NCI-H1048 (cell line): Measurements from ENCODE around the gene RESF1.
A peak's percentile ranks its signal among the peaks of the same experiment; 100 is the strongest.
"Not testable (repeated sequence)": the region's sequence is repeated elsewhere in the genome, so short reads cannot be mapped to it uniquely, and the experiment has no call there.

Experiments used
- DNase-seq: peaks from one replicate; lab custom pipeline; 2025; lab: John Stamatoyannopoulos, UW

The RESF1 gene, protein sequence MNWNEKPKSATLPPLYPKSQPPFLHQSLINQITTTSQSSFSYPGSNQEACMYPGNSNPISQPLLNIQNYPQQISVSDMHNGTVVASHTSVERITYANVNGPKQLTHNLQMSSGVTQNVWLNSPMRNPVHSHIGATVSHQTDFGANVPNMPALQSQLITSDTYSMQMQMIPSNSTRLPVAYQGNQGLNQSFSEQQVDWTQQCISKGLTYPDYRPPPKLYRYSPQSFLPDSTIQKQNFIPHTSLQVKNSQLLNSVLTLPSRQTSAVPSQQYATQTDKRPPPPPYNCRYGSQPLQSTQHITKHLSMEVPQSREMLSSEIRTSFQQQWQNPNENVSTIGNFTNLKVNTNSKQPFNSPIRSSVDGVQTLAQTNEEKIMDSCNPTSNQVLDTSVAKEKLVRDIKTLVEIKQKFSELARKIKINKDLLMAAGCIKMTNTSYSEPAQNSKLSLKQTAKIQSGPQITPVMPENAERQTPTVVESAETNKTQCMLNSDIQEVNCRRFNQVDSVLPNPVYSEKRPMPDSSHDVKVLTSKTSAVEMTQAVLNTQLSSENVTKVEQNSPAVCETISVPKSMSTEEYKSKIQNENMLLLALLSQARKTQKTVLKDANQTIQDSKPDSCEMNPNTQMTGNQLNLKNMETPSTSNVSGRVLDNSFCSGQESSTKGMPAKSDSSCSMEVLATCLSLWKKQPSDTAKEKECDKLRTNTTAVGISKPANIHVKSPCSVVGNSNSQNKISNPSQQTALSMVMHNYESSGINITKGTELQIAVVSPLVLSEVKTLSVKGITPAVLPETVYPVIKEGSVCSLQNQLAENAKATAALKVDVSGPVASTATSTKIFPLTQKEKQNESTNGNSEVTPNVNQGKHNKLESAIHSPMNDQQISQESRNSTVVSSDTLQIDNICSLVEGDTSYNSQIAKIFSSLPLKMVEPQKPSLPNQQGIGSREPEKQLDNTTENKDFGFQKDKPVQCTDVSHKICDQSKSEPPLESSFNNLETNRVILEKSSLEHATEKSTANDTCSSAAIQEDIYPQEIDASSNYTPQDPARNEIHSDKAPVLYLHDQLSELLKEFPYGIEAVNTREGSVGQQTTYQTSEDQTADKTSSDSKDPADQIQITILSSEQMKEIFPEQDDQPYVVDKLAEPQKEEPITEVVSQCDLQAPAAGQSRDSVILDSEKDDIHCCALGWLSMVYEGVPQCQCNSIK (N-terminal part only)

DNA sequence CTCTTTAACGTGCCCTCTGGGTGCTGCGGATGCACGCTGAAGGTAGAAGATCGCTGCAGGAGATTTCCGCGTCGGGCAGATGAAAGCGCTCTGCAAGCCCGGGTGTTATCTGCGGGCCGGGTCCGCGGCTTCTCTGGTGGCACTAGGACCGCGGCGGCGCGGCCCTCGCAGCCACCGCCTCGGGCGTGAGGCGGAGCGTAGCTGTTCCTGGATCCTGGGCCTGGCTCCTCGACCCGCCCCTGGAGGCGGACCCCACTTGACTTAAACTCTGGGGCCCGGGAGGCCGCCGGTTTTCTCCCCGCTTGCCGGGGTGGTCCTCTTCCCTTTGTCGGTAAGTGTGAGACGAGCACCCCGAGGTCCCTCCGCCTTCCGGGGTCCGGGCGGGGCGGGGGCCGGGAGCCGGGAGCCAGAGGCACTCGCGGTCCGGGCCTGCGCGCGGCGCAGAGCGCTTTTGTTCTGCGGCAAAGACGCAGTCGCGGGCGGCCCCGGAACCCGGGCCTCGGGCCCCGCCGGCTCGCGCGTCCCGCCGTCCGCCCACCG, at the start of gene RESF1:
TSS of gene RESF1 (plus strand) at position 255 of the 540 bp plus-strand sequence. CDS start 21,541 bp downstream, outside the sequence.
- DNase-seq = peak; percentile 58

DNA sequence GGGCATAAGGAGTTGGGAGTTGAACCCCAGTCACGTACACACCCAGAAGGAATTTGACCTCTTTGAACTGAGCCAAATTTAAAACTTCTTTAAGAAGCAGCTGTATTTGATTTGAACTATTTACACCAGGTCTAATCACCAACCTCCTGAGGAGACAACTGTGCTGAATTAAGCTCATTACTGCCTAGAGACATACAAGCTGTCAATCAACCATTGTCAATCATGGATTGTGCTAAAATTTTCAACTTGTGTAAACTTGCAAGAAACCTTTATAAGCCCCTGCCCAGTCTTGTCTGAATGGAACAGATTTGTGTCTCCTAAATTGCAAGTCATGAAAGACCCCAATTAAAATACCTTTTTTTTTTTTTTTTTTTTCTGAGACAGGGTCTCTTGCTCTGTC, 44.3 kb upstream of the RESF1 start:
- no peak for DNase-seq

DNA sequence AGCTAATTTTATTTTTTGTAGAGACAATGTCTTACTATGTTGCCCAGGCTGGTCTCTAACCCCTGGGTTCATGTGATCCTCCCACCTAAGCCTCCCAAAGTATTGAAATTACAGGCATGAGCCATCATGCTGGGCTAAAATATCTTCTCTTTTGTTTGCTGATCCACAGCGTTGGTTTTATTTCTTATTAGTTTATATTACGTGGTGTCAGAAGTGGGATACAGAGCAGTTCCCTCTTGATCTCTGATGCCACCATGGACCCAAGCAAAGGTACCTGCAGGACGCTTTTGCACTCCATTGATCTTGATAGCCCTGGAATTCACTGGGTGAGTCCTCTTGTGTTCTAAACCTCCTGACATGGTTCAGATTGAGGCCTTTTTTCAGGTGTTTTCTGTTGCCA, 43.8 kb upstream of the RESF1 start:
- DNase-seq = no peak

DNA sequence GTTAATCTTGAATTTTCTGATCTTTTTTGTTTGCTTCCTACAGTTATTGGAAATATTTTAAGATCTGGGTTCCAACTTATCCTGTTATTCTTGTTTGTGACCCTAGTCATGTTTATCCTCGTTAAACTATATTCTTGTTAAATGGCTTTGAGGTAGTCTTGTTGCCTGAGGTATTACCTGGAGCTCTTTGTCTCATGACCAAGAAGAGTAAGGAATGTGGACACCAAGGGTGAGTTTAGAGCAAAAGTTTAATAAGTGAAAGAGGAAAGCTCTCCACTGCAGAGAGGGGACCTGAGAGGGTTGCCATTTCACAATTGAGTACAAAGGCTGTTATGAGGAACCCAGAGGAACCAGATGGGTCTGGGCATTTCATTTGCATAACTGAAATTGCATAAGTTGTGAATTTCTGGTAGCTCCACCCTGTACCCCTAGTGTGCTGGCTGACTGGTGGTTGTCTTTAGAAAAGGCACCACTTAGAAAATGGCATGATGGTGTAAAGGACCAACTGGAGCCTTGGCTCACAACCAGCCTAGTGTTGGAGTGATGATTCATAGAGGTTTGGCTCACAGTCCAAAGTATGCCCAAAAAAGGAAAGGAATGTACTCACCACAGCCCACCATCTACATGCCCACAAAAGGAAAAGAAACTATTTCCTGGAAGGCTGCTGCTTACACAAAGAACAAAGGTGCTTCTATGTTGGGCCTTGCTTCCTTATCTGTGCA, 36.7 kb upstream of the RESF1 start:
- DNase-seq = no peak

DNA sequence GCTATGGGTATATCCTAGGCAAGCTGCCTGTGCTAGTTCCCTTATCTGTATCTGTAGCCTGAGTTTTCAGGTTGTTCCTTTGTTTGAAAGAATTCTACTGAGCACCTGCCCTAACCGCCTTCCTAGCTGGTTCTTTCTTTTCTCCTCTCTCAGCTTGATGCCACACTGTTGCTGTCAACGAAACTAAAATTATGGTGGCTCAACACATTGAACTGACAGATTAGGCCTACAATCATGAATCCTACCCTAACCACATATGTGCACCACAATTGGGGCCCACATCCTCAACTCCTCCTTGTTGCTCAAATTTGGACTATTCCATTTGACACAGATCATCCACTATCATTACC, 36.2 kb upstream of the RESF1 start:
- DNase-seq = no peak

DNA sequence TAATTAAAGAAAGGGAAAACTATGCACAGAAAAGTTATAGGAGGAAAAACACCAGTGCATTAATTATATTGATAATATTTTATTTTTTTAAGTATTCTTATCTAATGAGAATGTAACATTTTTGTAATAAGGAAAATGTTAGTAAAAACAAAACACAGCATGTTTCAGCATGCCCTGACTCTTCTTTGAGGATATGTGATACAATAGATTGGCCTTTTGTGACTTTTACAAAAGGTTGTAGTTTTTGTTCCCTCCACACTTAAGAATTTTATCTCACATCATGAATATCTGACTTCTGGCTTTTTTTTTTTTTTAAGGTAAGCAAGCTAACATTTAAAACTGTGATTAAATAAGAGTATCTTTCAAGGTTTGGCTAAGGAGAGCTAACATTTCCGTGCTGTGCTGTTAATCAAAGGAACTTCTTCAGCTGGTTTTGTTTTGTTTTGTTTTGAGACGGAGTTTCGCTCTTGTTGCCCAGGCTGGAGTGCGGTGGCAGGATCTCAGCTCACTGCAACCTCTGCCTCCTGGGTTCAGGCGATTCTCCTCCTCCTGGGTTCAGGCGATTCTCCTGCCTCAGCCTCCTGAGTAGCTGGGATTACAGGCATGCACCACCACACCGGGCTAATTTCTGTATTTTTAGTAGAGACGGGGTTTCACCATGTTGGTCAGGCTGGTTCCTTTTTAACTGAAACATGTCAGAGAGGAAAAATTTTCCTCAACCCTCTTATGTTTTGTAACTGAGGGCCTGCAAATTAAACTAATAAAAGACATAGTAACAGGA, 30.8 kb upstream of the RESF1 start:
- no peak for DNase-seq

DNA sequence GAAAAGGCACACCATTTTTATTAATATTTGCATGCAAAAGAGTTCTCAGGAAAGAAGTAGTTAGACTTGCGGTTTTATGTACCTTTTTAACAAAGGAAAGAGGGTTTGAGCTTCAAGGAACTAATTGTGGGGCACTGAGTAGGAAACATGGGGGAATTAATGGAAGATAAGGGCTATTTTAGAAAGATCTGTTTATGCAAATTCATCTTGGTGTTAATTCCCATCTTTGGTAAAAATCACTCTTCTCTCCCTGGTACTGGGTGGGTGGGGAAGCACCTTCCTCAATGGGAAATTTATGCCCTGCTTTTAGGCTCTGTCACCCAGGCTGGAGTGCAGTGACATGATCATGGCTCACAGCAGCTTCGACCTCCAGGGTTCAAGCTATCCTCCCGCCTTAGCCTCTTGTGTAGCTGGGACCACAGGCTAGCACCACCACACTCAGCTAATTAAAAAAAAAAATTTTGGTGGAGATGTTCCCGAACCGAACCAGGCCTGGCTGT, 30.1 kb upstream of the RESF1 start:
- DNase-seq = no peak

DNA sequence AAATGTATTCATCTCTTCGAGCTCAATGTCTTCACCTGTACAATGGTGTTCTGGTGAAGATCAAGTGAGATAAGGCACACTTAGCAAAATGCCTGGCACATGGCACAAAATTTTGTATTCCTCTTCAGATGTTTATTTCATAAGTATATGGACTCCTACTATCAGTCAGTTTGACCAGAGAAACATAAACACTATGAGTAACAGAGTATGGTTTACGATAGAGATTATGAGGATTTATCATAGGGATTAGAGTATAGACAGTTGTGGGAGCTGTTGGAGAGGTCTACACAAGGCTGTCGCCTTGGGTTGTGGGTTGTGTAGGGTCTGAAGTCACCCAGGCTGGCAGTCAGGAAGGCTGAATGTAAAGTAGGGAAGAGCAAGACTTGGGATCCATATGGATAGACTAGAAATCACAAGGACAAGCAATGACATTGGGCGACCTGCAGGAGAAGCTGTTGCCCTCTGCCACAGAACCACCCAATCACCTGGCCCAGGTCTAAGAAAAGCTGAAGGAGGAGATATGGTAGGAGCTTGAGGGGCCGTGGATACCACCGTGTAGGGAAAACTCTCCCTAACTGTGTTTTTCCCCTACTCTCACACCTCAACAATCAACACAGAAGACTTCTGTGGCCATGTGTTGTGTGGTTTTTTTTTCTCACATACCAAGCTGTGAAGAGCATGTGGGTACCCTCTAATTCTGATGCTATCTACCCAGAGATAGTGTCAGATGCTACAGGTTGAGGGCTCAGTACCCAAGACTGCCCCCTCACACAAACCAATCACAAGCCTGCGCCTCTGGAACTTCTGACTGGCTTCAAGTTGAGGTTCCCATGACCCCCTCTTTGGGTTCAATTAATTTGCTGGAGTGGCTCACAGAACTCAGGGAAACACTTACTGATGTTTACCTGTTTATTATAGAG, 27.2 kb upstream of the RESF1 start:
- DNase-seq = no peak

DNA sequence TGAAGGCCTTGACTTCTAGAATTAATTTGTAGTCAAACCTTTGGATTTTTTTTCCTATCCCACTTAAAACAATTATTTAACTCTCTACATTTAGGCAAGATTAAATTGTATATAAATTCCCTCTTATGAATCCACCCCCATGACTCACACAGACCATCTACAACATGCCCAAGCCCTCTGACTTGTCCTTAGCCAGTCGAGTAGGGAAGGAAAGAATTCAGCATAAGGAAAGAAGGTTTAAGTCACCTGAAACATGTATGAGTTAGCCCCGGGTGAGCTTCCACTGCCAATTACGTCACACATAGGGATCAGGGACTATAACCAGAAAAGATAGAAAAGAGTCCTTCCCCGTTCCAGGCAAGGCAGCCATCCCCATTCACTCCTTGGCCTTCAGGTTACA, 14.9 kb upstream of the RESF1 start:
- DNase-seq = no peak

DNA sequence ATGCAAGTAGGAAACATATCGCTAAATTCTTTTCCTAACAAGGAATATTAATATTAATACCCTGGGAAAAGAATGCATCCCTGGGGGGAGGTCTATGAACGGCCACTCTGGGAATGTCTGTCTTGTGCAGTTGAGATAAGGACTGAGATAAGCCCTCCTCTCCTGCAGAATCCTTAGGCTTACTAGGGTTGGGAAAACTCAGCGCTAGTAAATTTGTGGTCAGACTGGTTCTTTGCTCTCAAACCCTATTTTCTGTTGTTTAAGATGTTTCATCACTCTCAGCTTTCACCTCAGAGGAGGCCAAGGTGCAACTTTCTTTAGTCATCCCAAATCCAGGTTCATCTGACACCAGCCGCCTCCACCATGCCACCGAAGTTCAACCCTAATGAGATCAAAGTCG, 11.2 kb upstream of the RESF1 start:
- no peak for DNase-seq

DNA sequence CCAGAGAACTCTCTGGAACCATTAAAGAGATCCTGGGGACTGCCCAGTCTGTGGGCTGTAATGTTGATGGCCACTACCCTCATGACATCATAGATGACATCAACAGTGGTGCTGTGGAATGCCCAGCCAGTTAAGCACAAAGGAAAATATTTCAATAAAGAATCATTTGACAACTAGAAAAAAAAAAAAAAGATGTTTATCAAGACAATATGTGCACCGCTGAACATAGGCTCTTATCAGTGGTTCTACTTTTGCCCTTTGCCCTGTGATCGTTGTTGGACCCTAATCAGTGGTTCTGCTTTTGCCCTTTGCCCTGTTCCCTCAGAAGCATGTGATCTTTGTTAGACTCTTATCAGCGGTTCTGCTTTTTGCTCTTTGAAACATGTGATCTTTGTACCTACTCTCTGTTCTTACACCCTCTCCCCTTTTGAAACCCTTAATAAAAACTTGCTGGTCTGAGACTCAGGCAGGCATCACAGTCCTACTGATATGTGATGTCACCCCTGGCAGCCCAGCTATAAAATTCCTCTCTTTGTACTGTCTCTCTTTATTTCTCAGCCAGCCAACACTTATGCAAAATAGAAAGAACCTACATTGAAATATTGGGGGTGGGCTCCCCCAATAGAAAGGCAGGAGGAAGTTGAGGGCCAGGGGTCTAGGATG, 10.4 kb upstream of the RESF1 start:
- DNase-seq = not testable (repeated sequence)

DNA sequence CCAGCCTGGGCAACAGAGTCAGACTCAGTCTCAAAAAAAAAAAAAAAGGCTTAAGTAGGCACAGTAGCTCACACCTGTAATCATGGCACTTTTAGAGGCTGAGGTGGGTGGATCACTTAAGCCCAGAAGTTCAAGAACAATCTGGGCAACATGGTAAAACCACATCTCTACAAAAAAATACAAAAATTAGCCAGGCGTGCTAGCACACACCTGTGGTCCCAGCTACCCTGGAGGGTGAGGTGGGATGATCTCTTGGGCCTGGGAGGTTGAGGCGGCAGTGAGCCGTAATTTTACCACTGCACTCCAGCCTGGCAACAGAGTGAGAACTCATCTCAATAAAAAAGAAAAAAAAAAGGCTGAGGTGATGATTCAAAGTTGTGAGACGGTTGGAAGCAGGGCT, 9.1 kb upstream of the RESF1 start:
- no peak for DNase-seq

DNA sequence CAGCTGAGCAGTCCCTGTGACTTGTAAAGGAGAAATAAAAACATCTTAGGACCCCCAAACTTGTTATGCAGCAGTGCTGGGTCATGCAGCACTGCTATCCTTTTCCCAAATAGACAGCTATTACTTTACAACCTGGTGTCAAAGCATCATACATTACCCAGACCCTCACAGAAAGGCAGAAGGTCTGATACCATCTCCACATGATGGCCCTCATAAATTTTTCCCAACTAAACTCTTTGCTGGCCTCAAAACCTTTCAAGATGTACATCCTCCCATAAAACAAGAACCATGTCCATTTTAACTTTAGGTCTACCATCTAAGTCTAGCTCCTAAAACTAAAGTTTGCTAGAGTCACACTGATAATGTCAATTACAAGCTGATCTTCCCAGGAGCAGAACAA, 8.7 kb upstream of the RESF1 start:
- no peak for DNase-seq

DNA sequence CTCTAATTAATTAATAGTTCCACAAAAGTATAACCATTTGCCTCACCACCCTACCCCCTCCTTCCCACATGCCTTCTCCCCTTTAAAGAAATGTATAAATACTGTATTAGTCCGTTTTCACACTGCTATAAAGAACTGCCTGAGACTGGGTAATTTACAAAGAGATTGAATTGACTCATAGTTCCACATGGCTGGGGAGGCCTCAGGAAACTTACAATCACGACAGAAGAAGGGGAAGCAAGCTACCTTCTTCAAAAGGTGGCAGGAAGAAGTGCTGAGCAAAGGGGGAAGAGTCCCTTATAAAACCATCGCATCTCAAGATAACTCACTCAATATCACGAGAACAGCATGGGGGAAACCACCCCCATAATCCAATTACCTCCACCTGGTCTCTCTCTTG, 8.2 kb upstream of the RESF1 start:
- DNase-seq = no peak

DNA sequence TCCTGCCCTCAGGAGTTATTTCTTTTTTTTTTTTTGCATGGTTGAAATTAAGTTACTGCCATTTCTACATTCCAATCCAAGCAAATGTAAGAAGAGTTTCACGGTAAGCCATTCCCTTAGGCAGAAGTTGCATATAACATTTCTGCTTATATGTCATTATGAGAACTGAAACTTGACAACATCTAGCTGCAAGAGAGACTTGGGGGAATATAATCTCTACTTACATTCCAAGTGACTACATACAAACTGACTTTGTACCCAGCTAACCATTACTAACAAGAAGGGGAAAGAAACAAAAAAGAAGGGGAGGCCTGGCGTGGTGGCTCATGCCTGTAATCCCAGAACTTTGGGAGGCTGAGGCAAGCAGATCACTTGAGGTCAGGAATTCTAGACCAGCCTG, 7.3 kb upstream of the RESF1 start:
- no peak for DNase-seq

DNA sequence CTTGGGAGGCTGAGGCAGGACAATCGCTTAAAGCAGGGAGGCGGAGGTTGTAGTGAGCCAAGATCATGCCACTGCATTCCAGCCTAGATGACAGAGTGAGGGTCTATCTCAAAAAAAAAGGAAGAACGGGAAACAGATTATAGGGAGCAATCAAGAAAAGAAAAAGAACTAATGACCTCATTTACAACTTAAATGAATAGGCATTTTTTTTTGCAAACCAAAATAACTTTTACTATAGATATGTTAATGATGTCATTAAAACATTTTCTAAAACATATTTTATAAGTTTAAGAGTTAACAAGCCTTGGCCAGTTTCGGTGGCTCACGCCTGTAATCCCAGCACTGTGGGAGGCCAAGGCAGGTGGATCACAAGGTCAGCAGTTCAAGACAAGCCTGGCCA, 6.8 kb upstream of the RESF1 start:
- DNase-seq = no peak

DNA sequence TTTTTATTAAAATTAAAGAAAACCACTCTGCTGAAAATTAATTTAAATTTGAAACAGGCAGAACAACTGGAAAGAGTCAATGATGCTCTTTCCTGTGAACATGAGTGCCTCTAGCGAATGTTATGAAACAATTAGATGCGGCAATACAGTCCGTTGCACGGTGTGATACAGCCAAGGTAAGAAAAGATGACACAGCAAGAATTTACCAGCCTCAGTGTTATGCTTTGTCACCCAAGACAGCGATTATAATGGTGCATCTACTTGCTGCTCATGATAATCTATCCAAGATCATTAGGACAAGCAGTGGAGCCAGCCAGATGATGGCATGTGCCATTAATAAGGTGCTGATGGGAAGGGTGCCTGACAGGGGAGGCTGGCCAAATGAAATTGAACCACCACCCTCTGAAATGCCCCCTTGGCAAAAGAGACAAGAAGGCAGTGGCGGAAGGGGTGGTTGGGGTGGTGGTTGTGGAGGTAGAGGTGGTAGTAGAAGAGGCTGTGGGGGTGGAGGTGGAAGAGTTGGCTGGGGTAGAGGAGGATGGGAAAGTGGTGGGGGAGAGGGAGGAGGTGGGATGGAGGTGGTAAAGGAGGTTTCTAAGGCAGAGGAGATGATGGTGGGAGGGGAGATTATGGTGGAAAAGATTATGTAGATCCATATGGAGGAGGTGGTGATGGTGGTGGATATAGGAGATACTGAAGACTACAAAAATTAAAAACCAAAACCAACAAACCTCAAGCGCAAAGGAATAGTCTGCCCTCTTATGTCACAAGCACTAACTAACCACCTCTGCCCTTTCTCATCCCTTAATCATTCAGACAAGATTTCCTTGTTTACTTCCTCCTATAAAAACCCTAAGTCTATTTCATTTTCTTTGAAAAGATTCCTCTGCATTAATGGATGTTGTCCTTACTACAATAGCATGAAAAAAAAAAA, 4.0 kb upstream of the RESF1 start:
- no peak for DNase-seq
